ENCODE results near the gene EIF4G2. TPM values are rescaled to one million over a fixed set of nuclear protein-coding genes. Genes with fewer than 3 reads are reported as not detected.
"Not testable (repeated sequence)": the region's sequence is repeated elsewhere in the genome, so short reads cannot be mapped to it uniquely, and the experiment has no call there.

EIF4G2 gene
- polyA plus RNA-seq, 5 donors = 768 to 1,029 (median 975) TPM

- DNase-seq = not testable (repeated sequence)
These were observed 13.8 kb upstream of the EIF4G2 start for GRCh38 chr11:10822491-10822890.

- no peak for DNase-seq
These were observed 9.9 kb upstream of the EIF4G2 start for GRCh38 chr11:10818594-10818993.

- no peak for DNase-seq
These were observed 5.2 kb upstream of the EIF4G2 start for GRCh38 chr11:10813945-10814344.

GRCh38 chr11:10809373-10810160 is 841 bp upstream of the EIF4G2 start:
- DNase-seq = peak in 1 of 2 donors; percentile 47

GRCh38 chr11:10808235-10808552 is 532 bp downstream of the EIF4G2 start:
- no peak for DNase-seq

DNA sequence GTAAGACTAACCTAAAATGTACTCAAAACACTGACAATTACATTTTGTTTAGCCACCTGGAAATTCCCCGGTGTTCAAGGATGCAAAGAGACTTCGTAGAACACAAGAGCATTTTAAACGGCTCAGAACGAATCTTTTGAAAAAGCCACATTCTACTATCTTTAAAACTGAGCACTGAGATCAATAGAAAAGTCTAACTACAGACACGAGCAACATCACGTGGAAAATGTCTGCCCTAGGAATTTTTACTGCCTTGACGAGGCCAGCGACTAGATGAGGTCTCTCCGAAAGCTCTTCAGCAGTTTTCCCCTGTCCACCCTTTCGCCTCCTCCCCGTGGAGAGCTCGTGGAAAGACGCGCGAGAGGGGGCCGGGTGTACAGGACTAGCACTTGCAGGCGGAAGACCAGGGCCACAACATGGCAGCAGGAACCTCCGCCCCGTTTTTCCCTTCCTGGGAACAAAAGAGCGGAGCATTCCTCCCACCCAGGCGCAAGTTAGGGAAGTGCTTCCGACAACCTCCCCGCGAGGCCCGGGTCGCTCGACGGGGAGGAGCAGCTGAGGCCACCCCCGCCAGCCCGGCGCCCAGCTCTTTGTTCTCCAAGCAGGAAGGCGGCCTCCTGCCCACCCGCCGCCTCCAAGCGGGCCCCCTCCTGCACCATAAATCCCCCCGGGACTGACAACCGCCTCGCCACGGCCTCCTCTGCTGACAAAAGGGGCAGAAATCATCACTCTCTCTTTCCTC is 1.1 kb downstream of the EIF4G2 start:
- peak; percentile 55 to 59 for DNase-seq

DNA sequence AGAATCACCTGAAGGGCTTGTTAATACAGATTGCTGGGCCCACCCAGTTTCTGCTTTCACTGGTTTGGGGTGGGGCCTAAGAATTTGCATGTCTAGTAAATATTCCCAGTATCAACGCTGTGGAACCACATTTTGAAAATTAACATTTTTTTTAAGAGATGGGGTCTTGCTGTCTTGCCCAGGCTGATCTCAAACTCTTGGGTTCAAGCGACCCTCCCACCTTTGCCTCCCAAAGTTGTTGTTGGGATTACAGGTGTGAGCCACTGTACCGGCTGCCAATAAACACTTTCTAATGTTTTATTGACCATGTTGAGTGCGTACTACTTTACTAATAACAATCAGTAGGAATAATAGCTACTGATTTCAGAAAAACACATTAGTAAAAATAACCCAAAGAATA is 2.5 kb downstream of the EIF4G2 start:
- no peak for DNase-seq

DNA sequence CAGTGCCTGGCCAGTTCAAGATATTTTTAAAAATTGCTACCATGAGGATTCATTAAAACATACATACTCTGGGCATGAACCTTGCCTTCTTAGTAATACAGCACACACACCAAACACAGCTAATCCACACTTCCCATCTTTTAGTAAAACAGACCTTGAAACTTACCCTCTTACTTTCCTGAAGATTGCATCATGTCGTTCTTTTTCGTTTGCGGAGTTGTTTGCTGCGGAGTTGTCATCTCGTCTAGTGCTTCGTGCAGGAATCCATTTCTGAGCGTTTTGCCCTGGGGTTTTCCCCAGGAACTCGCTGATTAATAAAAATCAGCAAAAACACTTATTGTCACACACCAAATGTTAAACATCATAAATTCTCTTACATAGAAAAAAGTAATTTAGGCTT is 3.0 kb downstream of the EIF4G2 start:
- no peak for DNase-seq

DNA sequence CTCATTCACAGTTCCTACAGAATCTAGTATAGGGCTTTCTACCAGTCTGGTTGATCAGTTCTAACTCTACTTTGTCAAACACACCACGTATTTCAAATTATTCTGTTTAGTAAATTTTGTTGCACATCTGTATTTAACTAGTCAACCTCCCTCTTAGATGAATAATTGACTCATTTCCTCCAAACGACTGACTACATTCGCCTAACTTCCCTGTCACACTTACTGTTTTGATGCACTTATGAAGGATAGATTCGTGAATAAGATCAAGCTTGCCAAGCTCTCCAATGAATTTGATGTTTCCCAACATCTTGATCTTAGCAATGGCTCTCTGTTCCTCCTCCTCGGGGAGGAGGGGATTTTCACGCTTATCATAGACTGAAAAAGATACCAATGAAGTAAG is 5.0 kb downstream of the EIF4G2 start:
- DNase-seq = no peak

GRCh38 chr11:10800292-10800691 is 8.4 kb downstream of the EIF4G2 start:
- DNase-seq = no peak

DNA sequence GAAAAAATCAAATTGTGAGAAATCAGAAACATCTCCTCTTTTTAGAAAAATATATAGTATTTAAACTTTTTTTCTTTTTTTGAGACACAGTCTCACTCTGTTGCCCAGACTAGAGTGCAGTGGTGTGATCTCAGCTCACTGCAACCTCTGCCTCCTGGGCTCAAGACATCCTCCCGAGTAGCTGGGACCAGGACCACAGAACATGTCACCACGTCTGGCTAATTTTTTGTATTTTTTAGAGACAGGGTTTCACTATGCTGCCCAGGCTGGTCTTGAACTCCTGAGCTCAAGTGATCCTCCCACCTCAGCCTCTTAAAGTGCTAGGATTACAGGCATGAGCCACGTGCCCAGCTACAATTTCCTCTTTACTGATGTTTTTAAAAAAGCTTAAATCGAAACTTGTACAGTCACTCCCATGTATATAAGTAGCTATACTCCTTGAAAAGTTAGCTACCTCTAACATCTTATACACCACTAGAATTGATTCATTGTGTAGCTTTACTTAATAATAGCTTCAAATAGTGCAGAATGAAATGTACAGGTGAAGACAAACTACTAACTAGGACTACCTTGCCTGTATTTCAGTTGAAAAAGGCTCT is 10.3 kb downstream of the EIF4G2 start:
- no peak for DNase-seq

DNA sequence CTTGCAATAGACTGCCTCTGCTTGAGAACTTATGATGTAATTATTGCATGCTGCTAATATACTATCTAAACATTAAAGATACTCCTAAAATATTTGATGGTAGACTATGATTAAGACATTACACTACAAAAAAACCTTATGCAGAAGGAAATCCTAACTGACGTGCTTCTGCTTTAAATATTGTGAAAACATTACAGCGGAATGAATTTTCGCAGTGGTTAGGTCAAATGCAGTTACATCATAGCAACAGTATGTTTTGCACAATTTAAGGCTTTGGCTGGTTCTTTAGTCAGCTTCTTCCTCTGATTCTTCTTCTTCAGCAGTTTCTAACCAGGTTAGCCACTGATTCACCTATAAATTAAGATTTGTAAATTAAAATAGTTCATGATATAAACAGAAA is 11.2 kb downstream of the EIF4G2 start:
- no peak for DNase-seq

DNA sequence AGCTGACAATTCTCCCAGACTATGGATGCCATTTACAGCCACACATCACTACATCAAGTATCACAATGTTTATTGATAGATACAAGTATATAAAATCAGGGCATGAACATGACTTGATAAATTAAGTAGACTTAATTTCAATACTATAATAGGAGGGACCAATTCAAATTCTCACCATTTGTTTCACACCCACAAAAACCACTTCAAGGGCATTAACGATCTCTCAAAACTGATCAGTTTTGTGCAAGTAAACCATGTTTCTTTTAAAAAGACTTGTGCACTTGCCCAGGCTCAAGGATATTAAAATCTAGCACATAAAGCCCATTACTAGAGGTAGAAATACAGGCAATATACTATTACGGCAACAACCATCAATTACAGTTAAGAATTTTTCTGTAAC is 11.7 kb downstream of the EIF4G2 start:
- no peak for DNase-seq

- no peak for DNase-seq
These were observed 12.5 kb downstream of the EIF4G2 start for GRCh38 chr11:10796191-10796590.

- DNase-seq = no peak
These were observed 15.1 kb downstream of the EIF4G2 start for GRCh38 chr11:10793470-10794255.

DNA sequence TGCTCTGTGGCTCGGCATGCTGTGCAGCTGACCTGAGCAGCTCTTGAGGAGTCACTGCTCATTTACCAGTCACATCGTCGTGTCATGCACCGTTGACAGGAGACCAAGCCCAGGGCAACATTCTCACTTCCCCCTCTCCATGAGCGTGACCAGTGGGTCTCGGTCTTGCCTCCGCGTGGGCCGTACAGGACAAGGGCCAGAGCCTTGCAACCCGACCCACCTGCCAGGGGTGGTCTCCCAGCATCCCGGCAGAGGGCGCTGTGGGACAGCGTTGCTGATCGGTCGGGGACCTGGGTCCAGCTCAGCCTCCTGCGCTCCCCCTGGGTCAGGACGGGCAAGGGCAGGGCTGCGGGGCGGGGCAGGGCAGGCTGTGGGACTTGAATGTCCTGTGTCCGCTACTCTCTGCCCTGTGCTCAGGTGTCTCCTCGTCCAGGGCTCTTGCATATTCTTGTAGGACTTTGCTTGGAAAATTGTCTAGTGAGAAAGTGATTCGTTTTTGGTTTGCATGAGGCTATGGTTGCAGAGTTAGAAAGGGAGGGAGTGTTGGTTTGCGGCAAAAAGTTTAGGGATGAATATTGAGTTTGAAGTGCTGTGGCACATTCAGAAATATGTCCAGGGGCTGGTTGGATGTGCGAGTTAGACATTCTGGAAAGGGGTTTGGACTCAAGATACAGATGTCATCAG is 16.2 kb downstream of the EIF4G2 start:
- DNase-seq = peak; percentile 52 to 66

DNA sequence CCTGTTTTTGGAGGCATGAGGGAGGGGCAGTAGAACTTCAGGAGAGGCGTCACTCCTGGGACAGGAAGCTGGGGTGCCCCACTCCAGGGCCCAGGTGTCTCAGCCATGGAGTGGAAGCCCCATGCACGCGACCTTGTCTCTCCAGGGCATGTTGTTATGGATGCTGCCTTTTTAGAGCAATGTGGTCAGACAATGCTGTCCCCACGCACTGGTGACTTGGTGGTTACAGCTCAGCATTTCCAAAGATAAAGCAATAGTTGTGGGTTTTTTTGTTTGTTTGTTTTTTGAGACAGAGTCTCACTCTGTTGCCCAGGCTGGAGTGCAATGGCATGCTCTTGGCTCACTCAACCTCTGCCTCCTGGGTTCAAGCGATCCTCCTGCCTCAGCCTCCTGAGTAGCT is 22.3 kb downstream of the EIF4G2 start:
- no peak for DNase-seq

DNA sequence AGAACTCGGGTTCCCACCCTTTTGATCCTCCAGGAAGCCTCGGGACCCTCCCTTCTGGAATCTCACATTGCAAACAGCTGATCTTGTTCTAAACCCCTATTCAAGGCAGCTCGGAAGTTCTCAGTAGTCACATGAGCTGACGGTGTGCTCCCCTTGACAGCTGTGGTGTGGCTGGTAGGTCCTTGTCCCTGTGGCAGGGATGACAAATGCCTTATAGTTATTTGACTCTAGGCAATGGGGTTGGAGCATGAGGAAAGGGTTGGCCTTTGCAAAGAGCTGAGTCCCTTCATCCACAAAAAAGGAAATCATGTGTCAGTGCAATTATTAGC is 23.6 kb downstream of the EIF4G2 start:
- DNase-seq = no peak

GRCh38 chr11:10784232-10785145 is 24.2 kb downstream of the EIF4G2 start:
- peak; percentile 32 to 42 for DNase-seq

DNA sequence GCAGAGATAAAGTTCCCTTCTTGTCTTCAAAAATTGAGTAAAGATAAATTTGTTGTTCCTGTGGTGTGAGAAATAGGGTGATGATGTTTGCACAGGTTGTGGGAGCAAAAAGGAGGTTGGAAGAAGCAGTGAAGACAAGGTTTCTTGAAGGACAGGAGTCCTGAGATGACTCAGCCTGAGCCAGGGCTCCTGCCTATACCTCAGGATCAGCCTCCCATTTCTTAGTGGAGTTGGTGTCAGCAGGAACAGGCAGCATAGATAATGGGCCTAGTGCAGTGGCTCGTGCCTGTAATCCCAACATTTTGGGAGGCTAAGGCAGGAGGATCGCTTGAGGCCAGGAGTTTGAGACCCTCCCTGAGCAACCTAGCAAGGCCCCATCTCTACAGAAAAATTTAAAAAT is 28.7 kb downstream of the EIF4G2 start:
- DNase-seq = no peak

DNA sequence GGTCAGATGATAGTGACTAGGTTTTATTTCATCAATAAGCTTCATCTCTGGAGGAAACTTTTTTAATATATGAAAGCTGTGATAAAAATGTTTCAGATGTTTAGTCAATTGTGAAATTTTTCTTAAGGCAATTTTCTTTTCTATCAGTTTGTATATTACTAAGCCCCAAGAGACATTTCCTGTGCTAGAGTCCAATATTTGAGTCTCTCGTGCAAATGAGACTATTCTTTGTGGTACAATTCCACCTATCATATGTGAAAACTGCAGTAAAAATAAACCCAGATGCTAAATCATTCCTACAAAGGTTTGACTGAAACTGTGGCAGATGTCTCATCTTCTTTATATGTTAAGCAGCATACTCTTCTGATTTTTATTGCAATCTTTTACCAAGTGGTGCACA is 29.6 kb downstream of the EIF4G2 start:
- no peak for DNase-seq
